Tibial artery (tissue), 4 donors: ENCODE measurements around the gene DNAJB8.

ENCODE experiments used
- DNase-seq, 2 donors: peaks; one replicate each; pipeline ENCODE4 v3.0.0-alpha.2; 2019
- H3K27ac ChIP-seq, 2 donors: fragments of 200-600 bp; sonication (generic) in 1 of 2; 1 replicate in 1 of 2; 2 replicates in 1 of 2; pipeline ENCODE4 v1.5.1; 2018 to 2019; ENCODE audit warnings: mild to moderate bottlenecking in 1 of 2
- H3K27me3 ChIP-seq, 2 donors: fragments of 200-600 bp; sonication (generic) in 1 of 2; one replicate each; pipeline versions ENCODE4 v1.5.1 to v1.6.0; 2016 to 2019
- H3K36me3 ChIP-seq, 3 donors: fragments of 200-600 bp; sonication (generic) in 2 of 3; one replicate each; pipeline ENCODE4 v1.5.1; 2016 to 2019; ENCODE audit warnings: mild to moderate bottlenecking in 2 of 3
- H3K4me1 ChIP-seq, 4 donors: fragments of 200-600 bp; sonication (generic) in 2 of 4; 1 replicate in 3 of 4; 2 replicates in 1 of 4; pipeline ENCODE4 v1.5.1; 2016 to 2019
- H3K4me3 ChIP-seq, 2 donors: fragments of 200-600 bp; sonication (generic) in 1 of 2; 1 replicate in 1 of 2; 2 replicates in 1 of 2; pipeline ENCODE4 v1.5.1; 2018 to 2019; ENCODE audit warnings: mild to moderate bottlenecking in 2 of 2
- H3K9me3 ChIP-seq, 3 donors: fragments of 200-600 bp; sonication (generic) in 1 of 3; one replicate each; pipeline ENCODE4 v1.5.1; 2016 to 2019
- CTCF ChIP-seq, 2 experiments: fragments of 200-600 bp in 1 of 2; fragments of 450-650 bp in 1 of 2; IDR thresholded peaks; one replicate each; pipeline ENCODE4 v1.5.1; 2017 to 2019; ENCODE audit warnings: antibody characterized with exemption in 2 of 2, mild to moderate bottlenecking in 1 of 2, moderate library complexity in 1 of 2
- intact Hi-C: fragments of 100-400 bp; cut with DNase I; formaldehyde crosslinking; loops from one replicate; pipeline ENCODE4 v1.15.0; 2023; ENCODE audit warnings: low total_unique reads

The DNAJB8 gene

DNA sequence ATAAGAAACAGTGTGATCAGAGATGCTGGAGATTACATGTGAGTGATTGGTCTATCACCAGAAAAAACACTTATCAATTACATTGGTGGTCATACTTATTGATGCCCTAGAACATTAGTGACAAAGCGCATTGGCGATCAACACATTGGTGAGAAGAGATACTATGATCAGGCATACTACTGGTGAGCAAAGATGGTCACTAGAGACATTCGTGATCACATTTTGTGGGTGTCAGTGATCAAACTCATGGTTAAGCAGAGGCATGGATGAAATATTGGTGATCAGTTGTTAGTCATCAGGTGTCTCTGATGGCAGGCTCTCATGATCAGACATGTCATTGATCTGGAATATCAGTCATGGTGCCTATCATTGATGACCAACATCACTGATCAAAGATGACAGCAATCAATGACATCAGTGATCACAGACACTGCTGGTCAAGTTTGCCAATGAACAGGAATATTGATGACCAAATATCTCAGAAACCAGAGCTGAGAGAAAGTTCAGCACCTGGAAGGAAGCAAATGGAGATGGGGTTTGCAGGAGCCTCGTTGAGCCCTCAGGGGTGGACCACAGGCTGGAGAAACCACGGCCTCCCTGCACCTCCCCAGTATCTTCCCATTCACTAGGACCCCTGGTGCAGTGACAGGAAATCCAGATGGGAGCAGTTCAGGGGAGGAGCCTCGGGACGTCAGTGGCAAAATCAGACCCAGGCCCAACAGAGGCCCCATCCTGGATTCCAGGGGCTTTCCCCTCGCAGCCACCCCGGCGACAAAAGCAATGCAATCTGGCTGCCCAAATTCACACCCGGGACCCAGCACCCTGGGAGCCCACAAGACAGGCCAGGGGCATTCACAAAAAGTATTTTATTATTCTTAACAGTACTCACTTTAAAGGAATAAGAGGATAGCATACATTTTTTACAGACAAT lies 12.2 kb upstream of the DNAJB8 start:
- no peaks in the 10 kb centered on the region for H3K36me3 ChIP-seq
- H3K9me3 ChIP-seq = no peaks in the 10 kb centered on the region
- peaks cover 3 to 52% of the 10 kb centered on the region in 2 donors for H3K27me3 ChIP-seq
- peaks cover 0 to 22% (median 5%) of the 10 kb centered on the region in 4 donors for H3K4me1 ChIP-seq
- H3K4me3 ChIP-seq = no peak overlapping the region
- no peak for TF ChIP-seq CTCF (IDR thresholded peaks at IDR 0.05)
- no peak overlapping the region for H3K27ac ChIP-seq
- intact Hi-C loops = no loop called here
- no peak for DNase-seq

GRCh38 chr3:128476659-128477058 lies 10.0 kb upstream of the DNAJB8 start:
- H3K36me3 ChIP-seq = no peaks in the 10 kb centered on the region
- intact Hi-C loops = no loop called here
- H3K27me3 ChIP-seq = peaks cover 0 to 52% of the 10 kb centered on the region in 2 donors
- no peak for TF ChIP-seq CTCF (IDR thresholded peaks at IDR 0.05)
- no peak overlapping the region for H3K4me3 ChIP-seq
- no peaks in the 10 kb centered on the region for H3K9me3 ChIP-seq
- no peak for DNase-seq
- peaks cover 0 to 5% (median 1%) of the 10 kb centered on the region in 4 donors for H3K4me1 ChIP-seq
- no peak overlapping the region for H3K27ac ChIP-seq

GRCh38 chr3:128475355-128475754 lies 8.7 kb upstream of the DNAJB8 start:
- no peaks in the 10 kb centered on the region for H3K9me3 ChIP-seq
- no peaks in the 10 kb centered on the region for H3K4me1 ChIP-seq
- TF ChIP-seq CTCF (IDR thresholded peaks at IDR 0.05) = no peak
- no peak for DNase-seq
- intact Hi-C loops = no loop called here
- H3K36me3 ChIP-seq = no peaks in the 10 kb centered on the region
- H3K27ac ChIP-seq = no peak overlapping the region
- H3K4me3 ChIP-seq = no peak overlapping the region
- H3K27me3 ChIP-seq = peaks cover 0 to 49% of the 10 kb centered on the region in 2 donors

GRCh38 chr3:128473737-128474136 lies 7.0 kb upstream of the DNAJB8 start:
- intact Hi-C loops = no loop called here
- no peak overlapping the region for H3K4me3 ChIP-seq
- peaks cover 0 to 51% of the 10 kb centered on the region in 2 donors for H3K27me3 ChIP-seq
- TF ChIP-seq CTCF (IDR thresholded peaks at IDR 0.05) = no peak
- H3K9me3 ChIP-seq = no peaks in the 10 kb centered on the region
- no peaks in the 10 kb centered on the region for H3K36me3 ChIP-seq
- H3K27ac ChIP-seq = no peak overlapping the region
- DNase-seq = no peak
- H3K4me1 ChIP-seq = no peaks in the 10 kb centered on the region

DNA sequence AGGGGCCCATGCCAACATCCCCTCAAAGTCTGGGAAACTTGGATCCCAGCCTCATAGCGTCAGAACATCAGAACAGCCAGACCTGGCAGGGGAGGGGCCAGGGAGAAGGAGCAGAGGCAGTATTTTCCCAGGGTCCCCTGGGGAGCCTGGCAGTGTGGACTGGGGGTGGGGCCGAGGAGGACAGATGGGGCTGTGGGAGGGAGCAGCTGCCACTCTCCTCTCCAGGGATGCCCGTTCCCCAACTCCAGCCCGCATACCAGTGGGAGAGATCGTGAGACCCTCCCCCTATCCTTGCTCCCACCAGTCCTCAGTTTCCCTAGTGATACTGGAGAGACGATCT lies 6.5 kb upstream of the DNAJB8 start:
- Histone ChIP-seq H3K27ac (no peak overlapping the region), H3K4me1 (no peaks in the 10 kb centered on the region), H3K36me3 (no peaks in the 10 kb centered on the region), H3K9me3 (no peaks in the 10 kb centered on the region), H3K27me3 (peaks cover 0 to 56% of the 10 kb centered on the region in 2 donors), H3K4me3 (no peak overlapping the region)
- DNase-seq = no peak
- intact Hi-C loops = no loop called here
- no peak for TF ChIP-seq CTCF (IDR thresholded peaks at IDR 0.05)
